ENCODE data around the gene AUTS2.

The AUTS2 gene

GRCh38 chr7:69754476-69754875 is 156.2 kb downstream of the AUTS2 start:
- DNase-seq (ENCODE audit: low spot score) (no peak), FAIRE-seq (no peak)

GRCh38 chr7:69756235-69756634 is 158.0 kb downstream of the AUTS2 start:
- FAIRE-seq (no peak), DNase-seq (ENCODE audit: low spot score) (no peak)

DNA sequence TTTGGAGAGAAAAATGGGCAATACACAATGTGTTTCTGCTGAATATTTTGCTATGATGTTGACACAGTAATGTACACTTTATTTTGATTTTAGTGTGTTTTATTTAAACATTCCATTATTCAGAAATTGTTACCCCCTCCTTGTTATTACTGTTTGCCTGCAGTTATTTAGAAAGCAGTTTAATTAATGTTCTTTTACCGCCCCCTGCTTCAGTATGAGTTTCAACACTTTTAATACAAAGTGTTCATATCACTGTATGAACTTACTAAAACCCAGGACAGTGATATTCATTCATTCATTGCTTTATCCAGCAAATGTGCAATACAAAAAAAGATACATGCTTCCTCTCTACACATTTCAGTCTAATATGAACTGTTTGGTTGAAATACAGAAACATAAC is 159.3 kb downstream of the AUTS2 start:
- FAIRE-seq (no peak), DNase-seq (ENCODE audit: low spot score) (no peak)

- DNase-seq (ENCODE audit: low spot score) (no peak), FAIRE-seq (no peak)
Observed at GRCh38 chr7:69757981-69758430, 159.7 kb downstream of the AUTS2 start.

- FAIRE-seq (no peak), DNase-seq (ENCODE audit: low spot score) (no peak)
Observed at GRCh38 chr7:69759373-69759772, 161.1 kb downstream of the AUTS2 start.

GRCh38 chr7:69761290-69761922 is 163.1 kb downstream of the AUTS2 start:
- DNase-seq (ENCODE audit: low spot score) (no peak), FAIRE-seq (no peak)

- DNase-seq (ENCODE audit: low spot score) (no peak), FAIRE-seq (no peak)
Observed at GRCh38 chr7:69762821-69763352, 164.6 kb downstream of the AUTS2 start.

GRCh38 chr7:69763513-69763912 is 165.2 kb downstream of the AUTS2 start:
- DNase-seq (ENCODE audit: low spot score) (no peak), FAIRE-seq (no peak)

- FAIRE-seq (no peak), DNase-seq (ENCODE audit: low spot score) (no peak)
Observed at GRCh38 chr7:69764147-69764546, 165.9 kb downstream of the AUTS2 start.

GRCh38 chr7:69764681-69765080 is 166.4 kb downstream of the AUTS2 start:
- DNase-seq (ENCODE audit: low spot score): no peak
- FAIRE-seq: no peak

- FAIRE-seq (no peak), DNase-seq (ENCODE audit: low spot score) (no peak)
Observed at GRCh38 chr7:69765879-69766278, 167.6 kb downstream of the AUTS2 start.

DNA sequence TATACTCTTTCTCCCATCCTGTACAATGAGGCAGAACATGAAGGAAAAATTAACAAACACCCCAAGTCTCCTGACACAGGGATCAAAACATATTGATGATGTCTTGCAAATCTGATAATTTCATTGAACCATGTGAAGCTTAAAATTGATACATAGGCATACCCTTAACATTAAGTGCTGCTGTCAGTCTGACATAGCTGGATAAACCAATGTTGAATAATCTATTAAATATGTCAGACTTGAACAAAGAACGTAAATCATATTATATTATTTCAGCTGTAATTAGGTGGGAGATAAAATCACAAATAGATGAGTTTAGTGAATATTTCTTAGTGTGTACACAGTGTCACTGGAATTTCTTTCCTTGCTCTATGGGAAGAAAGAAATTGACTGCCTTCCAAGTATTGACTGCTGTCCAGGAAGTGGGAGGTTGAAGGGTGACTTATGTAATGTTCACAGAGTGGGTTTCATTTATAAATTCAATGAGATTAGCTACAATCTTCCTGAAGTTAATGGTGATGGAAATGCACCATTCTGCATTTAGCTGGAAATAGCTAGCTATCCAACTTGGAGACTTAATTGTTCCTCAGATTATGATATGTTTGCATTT is 170.8 kb downstream of the AUTS2 start:
- DNase-seq (ENCODE audit: low spot score): no peak
- no peak for FAIRE-seq

GRCh38 chr7:69769826-69770225 is 171.6 kb downstream of the AUTS2 start:
- no peak for DNase-seq (ENCODE audit: low spot score)
- no peak for FAIRE-seq

GRCh38 chr7:69770613-69771012 is 172.3 kb downstream of the AUTS2 start:
- FAIRE-seq (no peak), DNase-seq (ENCODE audit: low spot score) (no peak)

- FAIRE-seq (no peak), DNase-seq (ENCODE audit: low spot score) (no peak)
Observed at GRCh38 chr7:69772718-69773436, 174.6 kb downstream of the AUTS2 start.

DNA sequence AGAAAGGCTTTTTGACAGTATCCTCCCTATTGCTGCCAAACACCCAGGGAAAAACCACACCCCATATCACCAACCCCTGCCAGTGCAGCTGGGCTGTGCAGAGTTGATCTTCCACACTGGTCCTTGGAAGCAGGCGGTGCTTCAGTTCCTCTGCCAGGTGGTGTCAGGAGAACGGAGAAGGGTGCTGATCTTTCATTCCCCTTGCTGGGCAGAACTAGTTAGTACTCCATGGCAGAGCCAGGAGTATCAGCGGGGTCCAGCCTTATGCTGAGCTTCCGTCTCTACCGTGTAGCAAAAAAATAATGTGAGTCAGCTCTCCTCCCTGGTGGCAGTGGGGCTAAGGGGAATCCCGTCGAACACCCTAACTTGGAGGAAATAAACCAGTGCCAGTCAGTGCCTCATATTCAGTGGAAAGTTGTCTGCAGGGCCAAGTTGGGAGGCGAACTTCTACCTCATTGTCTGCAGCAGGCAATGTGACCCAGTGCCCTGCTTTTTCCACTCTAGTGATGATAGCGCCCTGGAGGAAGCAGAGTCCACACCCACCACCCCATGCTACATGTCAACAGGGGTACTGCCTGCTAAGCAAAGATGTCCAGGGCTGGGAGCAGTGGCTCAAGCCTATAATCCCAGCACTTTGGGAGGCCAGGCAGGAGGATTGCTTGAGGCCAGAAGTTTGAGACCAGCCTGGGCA is 175.4 kb downstream of the AUTS2 start:
- FAIRE-seq: no peak

GRCh38 chr7:69775231-69775771 is 177.0 kb downstream of the AUTS2 start:
- FAIRE-seq (no peak), DNase-seq (ENCODE audit: low spot score) (no peak)

More for the DNA sequence above, 175.4 kb downstream of the AUTS2 start:
- DNase-seq (ENCODE audit: low spot score): no peak

DNA sequence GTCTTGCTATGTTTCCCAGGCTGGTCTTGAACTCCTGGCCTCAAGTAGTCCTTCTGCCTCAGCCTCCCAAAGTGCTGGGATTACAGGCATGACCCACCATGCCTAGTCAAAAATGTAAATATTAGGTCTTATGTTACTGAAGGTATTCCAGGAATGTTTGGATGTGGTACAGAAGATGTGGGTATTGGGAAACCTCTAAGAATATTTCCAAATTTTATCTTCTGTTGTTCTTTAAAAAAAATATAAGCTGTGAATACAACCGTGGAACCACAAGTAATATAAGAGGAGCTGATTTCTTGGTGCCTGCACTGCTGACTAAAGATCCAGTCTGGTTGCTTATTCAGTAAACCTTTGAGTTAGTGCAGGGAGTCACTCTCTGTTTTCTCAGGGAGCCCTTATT is 178.3 kb downstream of the AUTS2 start:
- DNase-seq (ENCODE audit: low spot score) (no peak), FAIRE-seq (no peak)

DNA sequence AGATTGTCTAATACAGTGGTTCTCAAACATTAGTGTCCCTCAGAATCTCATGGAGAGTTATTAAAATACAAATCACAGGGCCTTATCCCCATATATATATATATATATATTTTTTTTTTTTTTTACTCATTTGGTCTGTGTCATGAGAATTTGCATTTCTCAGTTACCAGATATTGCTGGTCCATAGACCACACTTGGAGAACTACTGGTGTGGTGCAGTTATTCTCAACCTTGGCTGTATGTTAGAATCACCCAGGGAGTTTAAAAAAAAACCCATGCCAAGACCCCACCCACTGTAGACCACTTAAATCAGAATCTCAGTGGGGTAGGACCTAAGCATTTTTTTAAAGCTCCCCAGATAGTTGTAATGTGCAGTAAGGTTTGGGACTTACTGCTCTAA is 179.9 kb downstream of the AUTS2 start:
- no peak for DNase-seq (ENCODE audit: low spot score)
- no peak for FAIRE-seq

DNA sequence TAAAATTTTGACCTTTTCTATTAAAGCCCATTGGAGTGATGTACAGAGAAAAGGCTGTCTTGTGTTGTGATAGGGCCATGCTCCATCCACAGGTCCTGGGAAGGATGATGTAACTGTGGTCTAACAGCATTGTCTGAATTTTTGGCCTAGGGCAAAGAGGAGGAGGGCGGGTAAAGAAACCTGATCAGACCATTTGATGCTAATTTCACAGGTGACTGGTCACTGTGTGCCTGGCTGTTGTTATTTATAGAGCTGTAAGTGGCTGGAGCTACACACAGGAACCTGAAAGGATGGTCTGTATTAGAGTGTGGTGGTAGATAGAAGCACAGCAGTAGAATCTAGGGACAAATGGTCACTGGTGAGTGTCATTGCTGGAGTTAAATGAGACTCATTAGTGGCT is 182.1 kb downstream of the AUTS2 start:
- FAIRE-seq: no peak
- DNase-seq (ENCODE audit: low spot score): peak; percentile 4

DNA sequence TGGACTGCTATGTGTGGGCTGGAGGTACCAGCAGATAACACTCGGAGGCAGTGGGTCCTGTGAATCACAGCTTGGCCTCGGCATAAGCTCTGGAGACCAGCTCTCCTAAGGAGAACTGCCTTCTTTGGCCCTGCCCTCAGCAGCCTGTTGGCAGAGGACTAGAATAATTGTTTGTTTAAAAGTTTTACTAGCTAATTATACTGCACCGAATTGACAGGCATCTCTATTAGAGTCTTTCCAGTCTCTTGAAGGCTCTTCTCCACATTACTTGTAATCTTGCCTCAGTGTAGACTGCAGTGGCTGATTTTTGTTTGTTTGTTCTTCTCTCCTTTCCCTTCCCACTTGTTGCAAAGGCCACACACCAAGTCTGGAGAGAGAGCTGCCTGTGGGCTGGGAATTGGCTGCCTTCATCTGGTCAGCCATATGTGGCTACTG is 183.2 kb downstream of the AUTS2 start:
- no peak for FAIRE-seq
- DNase-seq (ENCODE audit: low spot score): no peak
